Esophagus muscularis mucosa (tissue), 4 donors: Measurements from ENCODE around the gene EIF4G2. TPM values are rescaled to one million over a fixed set of nuclear protein-coding genes. Genes with fewer than 3 reads are reported as not detected.

Source experiments
- DNase-seq: peaks from one replicate; pipeline ENCODE4 v3.0.0-alpha.2; 2017; ENCODE audit errors: extremely low spot score
- H3K27ac ChIP-seq, 4 donors: fragments of 200-600 bp; sonication (generic); replicated peaks in 1 of 4; 1 replicate in 3 of 4; 2 replicates in 1 of 4; pipeline ENCODE4 v1.5.1; 2016 to 2019; ENCODE audit warnings: mild to moderate bottlenecking in 1 of 4
- H3K27me3 ChIP-seq, 4 donors: fragments of 200-600 bp; sonication (generic); one replicate each; pipeline versions ENCODE4 v1.5.1 to v1.6.0; 2016 to 2019
- H3K36me3 ChIP-seq, 4 donors: fragments of 200-600 bp; sonication (generic); one replicate each; pipeline ENCODE4 v1.5.1; 2016 to 2019
- H3K4me1 ChIP-seq, 4 donors: fragments of 200-600 bp; sonication (generic); one replicate each; pipeline ENCODE4 v1.5.1; 2016 to 2019
- H3K4me3 ChIP-seq, 4 donors: fragments of 200-600 bp; sonication (generic); 1 replicate in 2 of 4; 2 replicates in 2 of 4; pipeline ENCODE4 v1.5.1; 2016 to 2019; ENCODE audit warnings: mild to moderate bottlenecking in 4 of 4, moderate library complexity in 1 of 4
- H3K9me3 ChIP-seq, 4 donors: fragments of 200-600 bp; sonication (generic); 1 replicate in 3 of 4; 2 replicates in 1 of 4; pipeline ENCODE4 v1.5.1; 2016 to 2019
- EP300 ChIP-seq: sonication (generic); formaldehyde crosslinking; IDR thresholded peaks from one replicate; pipeline ENCODE4 v1.6.1; 2017; ENCODE audit warnings: antibody characterized with exemption
- POLR2A ChIP-seq: fragments of 450-650 bp; IDR thresholded peaks from one replicate; pipeline ENCODE4 v1.6.1; 2017; ENCODE audit warnings: antibody characterized with exemption, moderate library complexity, mild to moderate bottlenecking, low read depth
- POLR2AphosphoS5 ChIP-seq, 2 donors: sonication (generic); formaldehyde crosslinking; IDR thresholded peaks; one replicate each; pipeline ENCODE4 v1.6.1; 2017; ENCODE audit warnings: antibody characterized with exemption in 2 of 2
- WGBS: methylation state at CpG from one replicate; pipeline ENCODE4 v1.1.5; 2018; 5-methylcytosine and 5-hydroxymethylcytosine counted together
- intact Hi-C: fragments of 100-400 bp; cut with DNase I; formaldehyde crosslinking; loops from one replicate; pipeline ENCODE4 v1.15.1; 2023
- total RNA-seq, 4 donors: library from RNA; depleted of rRNA; stranded (reverse); fragments of >200 nt; gene quantifications; one replicate each; pipeline versions ENCODE4 v1.1.0 to v1.2.1, GENCODE V29; 2016
- TF ChIP-seq, protein P1 (sequence below), 3 experiments: fragments of 200-600 bp in 2 of 3; fragments of 450-650 bp in 1 of 3; sonication (generic) in 2 of 3; IDR thresholded peaks; one replicate each; pipeline ENCODE4 v1.5.1; 2017 to 2019; ENCODE audit warnings: antibody characterized with exemption in 3 of 3, mild to moderate bottlenecking in 2 of 3, moderate library complexity in 1 of 3

Gene EIF4G2
- total RNA-seq, 4 donors from 2014 or later: 508 to 734 (median 592) TPM

DNA sequence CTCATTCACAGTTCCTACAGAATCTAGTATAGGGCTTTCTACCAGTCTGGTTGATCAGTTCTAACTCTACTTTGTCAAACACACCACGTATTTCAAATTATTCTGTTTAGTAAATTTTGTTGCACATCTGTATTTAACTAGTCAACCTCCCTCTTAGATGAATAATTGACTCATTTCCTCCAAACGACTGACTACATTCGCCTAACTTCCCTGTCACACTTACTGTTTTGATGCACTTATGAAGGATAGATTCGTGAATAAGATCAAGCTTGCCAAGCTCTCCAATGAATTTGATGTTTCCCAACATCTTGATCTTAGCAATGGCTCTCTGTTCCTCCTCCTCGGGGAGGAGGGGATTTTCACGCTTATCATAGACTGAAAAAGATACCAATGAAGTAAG, 5.0 kb downstream of the EIF4G2 start:
- Histone ChIP-seq H3K36me3 (peaks cover 82 to 88% (median 83%) of the 10 kb centered on the region in 4 donors), H3K9me3 (no peaks in the 10 kb centered on the region), H3K4me1 (peaks cover 46 to 78% (median 56%) of the 10 kb centered on the region in 4 donors), H3K27ac (no peak overlapping the region), H3K27me3 (no peaks in the 10 kb centered on the region), H3K4me3 (no peak overlapping the region)
- 62% methylated on average over 6 of the region's 6 CpGs for WGBS
- no peak for TF ChIP-seq POLR2A
- intact Hi-C loops: no loop called here
- no peak for DNase-seq

DNA sequence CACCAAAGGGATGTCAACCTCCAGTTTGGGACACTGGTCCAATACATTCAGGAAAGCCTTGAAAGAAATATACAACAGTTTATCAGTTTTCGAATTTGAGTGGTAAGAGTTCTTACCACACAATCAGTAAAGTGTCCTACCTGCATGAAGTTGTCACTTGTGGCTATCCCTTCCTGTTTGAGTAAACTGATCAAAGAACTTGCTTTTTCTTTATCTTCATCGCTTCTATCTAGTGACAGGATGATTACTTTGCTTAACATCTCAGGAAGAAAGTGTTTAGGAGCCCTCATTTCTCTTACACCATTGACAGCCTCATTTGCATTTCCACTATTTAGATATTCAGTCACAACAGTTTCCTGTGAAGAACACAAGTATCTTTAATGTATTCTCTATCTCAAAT, 8.4 kb downstream of the EIF4G2 start:
- Histone ChIP-seq H3K27ac (no peak overlapping the region), H3K27me3 (no peaks in the 10 kb centered on the region), H3K9me3 (no peaks in the 10 kb centered on the region), H3K4me3 (no peak overlapping the region), H3K4me1 (peaks cover 27 to 64% (median 40%) of the 10 kb centered on the region in 4 donors), H3K36me3 (peaks cover 84 to 98% (median 95%) of the 10 kb centered on the region in 4 donors)
- no peak for TF ChIP-seq POLR2A
- TF ChIP-seq POLR2AphosphoS5 (IDR thresholded peaks at IDR 0.05): no peak
- TF ChIP-seq EP300: no peak
- TF ChIP-seq, protein P1, sequence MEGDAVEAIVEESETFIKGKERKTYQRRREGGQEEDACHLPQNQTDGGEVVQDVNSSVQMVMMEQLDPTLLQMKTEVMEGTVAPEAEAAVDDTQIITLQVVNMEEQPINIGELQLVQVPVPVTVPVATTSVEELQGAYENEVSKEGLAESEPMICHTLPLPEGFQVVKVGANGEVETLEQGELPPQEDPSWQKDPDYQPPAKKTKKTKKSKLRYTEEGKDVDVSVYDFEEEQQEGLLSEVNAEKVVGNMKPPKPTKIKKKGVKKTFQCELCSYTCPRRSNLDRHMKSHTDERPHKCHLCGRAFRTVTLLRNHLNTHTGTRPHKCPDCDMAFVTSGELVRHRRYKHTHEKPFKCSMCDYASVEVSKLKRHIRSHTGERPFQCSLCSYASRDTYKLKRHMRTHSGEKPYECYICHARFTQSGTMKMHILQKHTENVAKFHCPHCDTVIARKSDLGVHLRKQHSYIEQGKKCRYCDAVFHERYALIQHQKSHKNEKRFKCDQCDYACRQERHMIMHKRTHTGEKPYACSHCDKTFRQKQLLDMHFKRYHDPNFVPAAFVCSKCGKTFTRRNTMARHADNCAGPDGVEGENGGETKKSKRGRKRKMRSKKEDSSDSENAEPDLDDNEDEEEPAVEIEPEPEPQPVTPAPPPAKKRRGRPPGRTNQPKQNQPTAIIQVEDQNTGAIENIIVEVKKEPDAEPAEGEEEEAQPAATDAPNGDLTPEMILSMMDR (IDR thresholded peaks at IDR 0.05): no peak
- intact Hi-C loops: no loop called here
- DNase-seq: no peak
- WGBS: 94% methylated on average over 2 of the region's 2 CpGs

- Histone ChIP-seq H3K4me3 (no peak overlapping the region), H3K4me1 (peaks cover 11 to 45% (median 25%) of the 10 kb centered on the region in 4 donors), H3K27me3 (no peaks in the 10 kb centered on the region), H3K9me3 (no peaks in the 10 kb centered on the region), H3K27ac (no peak overlapping the region), H3K36me3 (peaks cover 66 to 80% (median 76%) of the 10 kb centered on the region in 4 donors)
- WGBS: 62% methylated on average over 4 of the region's 4 CpGs
- TF ChIP-seq POLR2A: no peak
- peak; percentile 31 for DNase-seq
- intact Hi-C loops: no loop called here
Observed at GRCh38 chr11:10798330-10798928, 10.3 kb downstream of the EIF4G2 start.

- DNase-seq: peak; percentile 2
- intact Hi-C loops: no loop called here
- Histone ChIP-seq H3K9me3 (no peaks in the 10 kb centered on the region), H3K27me3 (no peaks in the 10 kb centered on the region), H3K4me1 (peaks cover 13 to 43% (median 25%) of the 10 kb centered on the region in 4 donors), H3K36me3 (peaks cover 57 to 71% (median 67%) of the 10 kb centered on the region in 4 donors), H3K4me3 (no peak overlapping the region), H3K27ac (no peak overlapping the region)
- no peak for TF ChIP-seq POLR2AphosphoS5 (IDR thresholded peaks at IDR 0.05)
- TF ChIP-seq POLR2A: no peak
- TF ChIP-seq, protein P1 (IDR thresholded peaks at IDR 0.05): no peak
- TF ChIP-seq EP300: no peak
- WGBS: 70% methylated on average over 3 of the region's 3 CpGs
Observed at GRCh38 chr11:10797531-10797930, 11.2 kb downstream of the EIF4G2 start.

DNA sequence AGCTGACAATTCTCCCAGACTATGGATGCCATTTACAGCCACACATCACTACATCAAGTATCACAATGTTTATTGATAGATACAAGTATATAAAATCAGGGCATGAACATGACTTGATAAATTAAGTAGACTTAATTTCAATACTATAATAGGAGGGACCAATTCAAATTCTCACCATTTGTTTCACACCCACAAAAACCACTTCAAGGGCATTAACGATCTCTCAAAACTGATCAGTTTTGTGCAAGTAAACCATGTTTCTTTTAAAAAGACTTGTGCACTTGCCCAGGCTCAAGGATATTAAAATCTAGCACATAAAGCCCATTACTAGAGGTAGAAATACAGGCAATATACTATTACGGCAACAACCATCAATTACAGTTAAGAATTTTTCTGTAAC, 11.7 kb downstream of the EIF4G2 start:
- Histone ChIP-seq H3K9me3 (no peaks in the 10 kb centered on the region), H3K4me1 (peaks cover 12 to 41% (median 24%) of the 10 kb centered on the region in 4 donors), H3K27ac (no peak overlapping the region), H3K4me3 (no peak overlapping the region), H3K27me3 (no peaks in the 10 kb centered on the region), H3K36me3 (peaks cover 52 to 65% (median 62%) of the 10 kb centered on the region in 4 donors)
- intact Hi-C loops: no loop called here
- TF ChIP-seq POLR2A (no peak), EP300 (no peak), POLR2AphosphoS5 (IDR thresholded peaks at IDR 0.05) (no peak)
- TF ChIP-seq, protein P1 (IDR thresholded peaks at IDR 0.05): no peak
- DNase-seq: peak; percentile 0
- 88% methylated on average over 2 of the region's 2 CpGs for WGBS

DNA sequence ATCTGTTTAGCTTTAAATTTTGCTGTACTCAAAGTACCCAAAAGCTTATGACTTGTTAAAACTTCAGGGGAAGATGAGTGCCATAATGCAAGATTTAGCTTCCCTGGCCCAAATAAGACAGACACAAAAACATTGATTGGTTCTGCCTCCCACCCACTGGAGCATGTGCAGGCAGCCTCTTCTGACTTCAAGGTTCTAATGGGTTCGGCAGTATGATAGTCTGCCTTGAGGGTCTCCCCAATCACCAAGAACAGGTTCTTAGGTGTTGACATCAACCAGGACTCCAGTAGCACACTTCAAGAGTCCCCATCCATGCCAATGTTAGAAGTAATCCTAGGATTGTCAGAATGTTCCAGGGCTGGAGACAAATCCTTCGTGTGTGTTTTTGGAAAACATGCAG, 12.5 kb downstream of the EIF4G2 start:
- no peak overlapping the region for H3K4me3 ChIP-seq
- peaks cover 43 to 57% (median 54%) of the 10 kb centered on the region in 4 donors for H3K36me3 ChIP-seq
- peak; percentile 66 for DNase-seq
- WGBS: 48% methylated on average over 2 of the region's 2 CpGs
- no peaks in the 10 kb centered on the region for H3K9me3 ChIP-seq
- intact Hi-C loops: no loop called here
- no peaks in the 10 kb centered on the region for H3K27me3 ChIP-seq
- H3K4me1 ChIP-seq: peaks cover 7 to 35% (median 23%) of the 10 kb centered on the region in 4 donors
- TF ChIP-seq POLR2AphosphoS5 (IDR thresholded peaks at IDR 0.05): no peak
- TF ChIP-seq, protein P1 (IDR thresholded peaks at IDR 0.05): no peak
- no peak overlapping the region for H3K27ac ChIP-seq
